Esophagus (tissue), 2 donors: ENCODE results near the gene SLC44A3. TPM values are rescaled to one million over a fixed set of nuclear protein-coding genes. Genes with fewer than 3 reads are reported as not detected.
"Not testable (repeated sequence)": the region's sequence is repeated elsewhere in the genome, so short reads cannot be mapped to it uniquely, and the experiment has no call there.

ENCODE experiments used
- H3K27ac ChIP-seq, 2 donors: one replicate each; pipeline ENCODE4 v1.5.1; 2013; ENCODE audit warnings: low read depth in 2 of 2, mild to moderate bottlenecking in 2 of 2, inconsistent platforms in 1 of 2, low read length in 1 of 2, moderate library complexity in 1 of 2
- H3K27me3 ChIP-seq, 2 donors: one replicate each; pipeline ENCODE4 v1.6.1; 2013; ENCODE audit warnings: low read length in 2 of 2, control low read depth in 1 of 2, mild to moderate bottlenecking in 1 of 2; ENCODE audit not compliant: insufficient read depth in 2 of 2, control insufficient read depth in 1 of 2
- H3K36me3 ChIP-seq, 2 donors: one replicate each; pipeline ENCODE4 v1.6.1; 2013; ENCODE audit warnings: low read length in 1 of 2; ENCODE audit not compliant: control insufficient read depth in 2 of 2, insufficient read depth in 2 of 2
- H3K4me1 ChIP-seq, 2 donors: one replicate each; pipeline ENCODE4 v1.6.1; 2013; ENCODE audit warnings: low read length in 1 of 2; ENCODE audit not compliant: control insufficient read depth in 2 of 2, insufficient read depth in 2 of 2
- H3K4me3 ChIP-seq, 2 donors: one replicate each; pipeline ENCODE4 v1.5.1; 2013; ENCODE audit warnings: low read length in 2 of 2, mild to moderate bottlenecking in 2 of 2, low read depth in 1 of 2, moderate library complexity in 1 of 2
- H3K9me3 ChIP-seq, 2 donors: one replicate each; pipeline ENCODE4 v1.6.1; 2013; ENCODE audit warnings: mild to moderate bottlenecking in 2 of 2, low read depth in 1 of 2, low read length in 1 of 2, moderate library complexity in 1 of 2; ENCODE audit not compliant: control insufficient read depth in 2 of 2, insufficient read depth in 1 of 2
- whole genome bisulfite sequencing, 2 donors: extraction: QIAGEN DNeasy Blood & Tissue Kit; methylation state at CpG; one replicate each; pipeline ENCODE4 v1.1.7; 2013; 5-methylcytosine and 5-hydroxymethylcytosine counted together
- polyA plus RNA-seq, 2 donors: library from polyadenylated mRNA; stranded (reverse); fragments of 200-250 nt; gene quantifications; one replicate each; pipeline ENCODE4 v1.2.3, GENCODE V29; 2013
- donor health status: healthy with polysubstance abuse.
- donor health status: Bipolar disorder and iron deficiency.

SLC44A3 gene
- polyA plus RNA-seq, 2 donors = 7.0 to 7.4 TPM

DNA sequence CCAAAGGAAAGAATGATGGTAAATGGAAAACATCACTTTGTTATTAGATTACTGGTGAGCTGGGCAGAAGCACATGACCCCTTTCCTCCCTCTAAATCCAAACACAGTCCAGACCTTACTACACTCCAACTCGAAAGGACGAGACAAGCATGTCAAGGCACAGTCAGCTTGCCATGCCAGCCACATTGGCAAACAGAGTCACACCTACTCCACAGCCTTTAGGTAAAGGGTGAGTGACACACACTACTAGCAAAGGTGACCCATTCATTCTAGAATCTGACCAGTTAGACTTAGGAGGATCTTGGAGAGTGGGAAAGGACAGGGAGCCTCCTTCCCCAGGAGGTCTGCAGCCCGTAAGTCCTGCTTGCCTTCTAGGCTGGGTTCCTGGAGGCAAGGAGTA is 3.0 kb downstream of the SLC44A3 start:
- Histone ChIP-seq H3K9me3 (no peaks in the 10 kb centered on the region), H3K36me3 (peaks cover 0 to 4% of the 10 kb centered on the region in 2 donors), H3K4me3 (no peak overlapping the region), H3K4me1 (peaks cover 3 to 7% of the 10 kb centered on the region in 2 donors), H3K27ac (no peak overlapping the region), H3K27me3 (no peaks in the 10 kb centered on the region)
- 65 to 68% methylated on average over 3 of the region's 3 CpGs for WGBS, 2 donors

DNA sequence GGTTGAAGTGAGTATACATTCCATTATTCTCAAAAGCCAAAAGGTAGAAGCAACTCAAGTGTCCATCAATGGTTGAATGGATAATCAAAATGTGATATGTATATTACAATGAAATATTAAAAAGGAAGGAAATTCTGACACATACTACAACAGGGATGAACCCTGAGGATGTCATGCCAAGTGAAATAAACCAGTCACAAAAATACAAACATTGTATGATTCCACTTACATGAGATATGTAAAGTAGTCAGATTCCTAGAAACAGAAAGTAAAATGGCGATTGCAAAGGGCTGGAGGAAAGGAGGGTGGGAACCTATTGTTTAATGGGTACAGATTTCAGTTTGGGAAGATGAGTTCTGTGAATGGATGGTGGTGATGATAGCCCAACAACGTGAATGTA is 5.8 kb downstream of the SLC44A3 start:
- 88 to 93% methylated on average over 2 of the region's 2 CpGs for WGBS, 2 donors
- Histone ChIP-seq H3K27me3 (no peaks in the 10 kb centered on the region), H3K36me3 (peaks cover 0 to 8% of the 10 kb centered on the region in 2 donors), H3K27ac (no peak overlapping the region), H3K9me3 (no peaks in the 10 kb centered on the region), H3K4me3 (no peak overlapping the region), H3K4me1 (peaks cover 0 to 3% of the 10 kb centered on the region in 2 donors)

DNA sequence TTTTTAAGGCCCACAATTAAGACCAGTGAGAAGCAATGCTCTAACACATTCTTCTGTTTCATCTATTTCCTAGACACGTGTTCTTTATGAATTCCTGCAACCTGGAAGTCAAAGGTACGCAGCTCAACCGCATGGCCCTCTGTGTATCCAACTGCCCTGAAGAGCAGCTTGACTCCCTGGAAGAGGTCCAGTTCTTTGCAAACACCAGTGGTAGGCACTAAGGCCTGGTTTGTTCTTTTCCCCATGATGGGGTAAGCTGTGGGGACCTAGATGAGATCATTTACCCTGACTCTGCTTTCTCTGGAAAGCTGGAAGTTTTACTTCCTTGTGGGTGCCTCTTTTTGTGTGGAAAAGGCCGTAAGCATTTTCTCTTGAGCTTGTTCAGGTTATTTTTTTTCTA is 7.3 kb downstream of the SLC44A3 start:
- 91 to 94% methylated on average over 4 of the region's 4 CpGs for WGBS, 2 donors
- Histone ChIP-seq H3K4me1 (peaks cover 0 to 3% of the 10 kb centered on the region in 2 donors), H3K36me3 (peaks cover 0 to 8% of the 10 kb centered on the region in 2 donors), H3K27me3 (no peaks in the 10 kb centered on the region), H3K27ac (no peak overlapping the region), H3K4me3 (no peak overlapping the region), H3K9me3 (no peaks in the 10 kb centered on the region)

DNA sequence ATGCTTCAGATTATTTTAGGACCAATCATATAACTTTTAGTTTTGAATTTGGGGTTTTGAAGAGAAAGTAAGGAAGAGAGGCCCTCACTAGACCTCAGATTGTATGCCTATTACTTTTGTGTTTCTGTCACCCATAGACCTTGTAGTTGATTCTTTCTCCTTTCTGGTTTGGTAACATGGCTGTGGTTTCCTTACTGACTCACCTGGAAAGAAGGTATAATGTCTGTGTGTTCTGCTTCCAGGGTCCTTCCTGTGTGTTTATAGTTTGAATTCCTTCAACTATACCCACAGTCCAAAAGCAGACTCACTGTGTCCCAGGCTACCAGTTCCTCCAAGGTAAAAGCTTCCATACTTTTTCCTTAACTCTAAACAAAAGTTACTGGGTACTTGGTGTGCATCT is 8.1 kb downstream of the SLC44A3 start:
- Histone ChIP-seq H3K36me3 (peaks cover 0 to 8% of the 10 kb centered on the region in 2 donors), H3K27me3 (no peaks in the 10 kb centered on the region), H3K4me3 (no peak overlapping the region), H3K27ac (no peak overlapping the region), H3K9me3 (no peaks in the 10 kb centered on the region), H3K4me1 (peaks cover 0 to under 1% of the 10 kb centered on the region in 2 donors)

DNA sequence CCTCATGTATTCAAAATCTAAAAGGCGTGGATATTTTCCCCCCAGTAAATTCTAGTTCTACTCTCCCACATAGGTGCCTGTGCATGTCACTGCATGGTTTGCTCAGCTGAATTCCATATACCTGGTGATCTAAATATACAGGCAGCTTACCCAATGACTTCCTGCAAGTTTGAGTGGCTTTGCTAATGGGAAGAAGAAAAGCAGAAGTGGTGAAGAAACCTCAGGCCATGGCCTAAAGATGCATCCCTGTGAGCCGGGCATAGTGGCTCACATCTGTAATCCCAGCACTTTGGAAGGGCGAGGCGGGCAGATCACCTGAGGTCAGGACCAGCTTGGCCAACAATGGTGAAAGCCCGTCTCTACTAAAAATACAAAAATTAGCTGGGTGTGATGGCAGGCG is 11.5 kb downstream of the SLC44A3 start:
- WGBS, 2 donors = 80 to 84% methylated on average over 6 of the region's 6 CpGs
- peaks cover 0 to 8% of the 10 kb centered on the region in 2 donors for H3K36me3 ChIP-seq
- no peak overlapping the region for H3K4me3 ChIP-seq
- H3K4me1 ChIP-seq = no peaks in the 10 kb centered on the region
- H3K27ac ChIP-seq = no peak overlapping the region
- H3K27me3 ChIP-seq = no peaks in the 10 kb centered on the region
- no peaks in the 10 kb centered on the region for H3K9me3 ChIP-seq

DNA sequence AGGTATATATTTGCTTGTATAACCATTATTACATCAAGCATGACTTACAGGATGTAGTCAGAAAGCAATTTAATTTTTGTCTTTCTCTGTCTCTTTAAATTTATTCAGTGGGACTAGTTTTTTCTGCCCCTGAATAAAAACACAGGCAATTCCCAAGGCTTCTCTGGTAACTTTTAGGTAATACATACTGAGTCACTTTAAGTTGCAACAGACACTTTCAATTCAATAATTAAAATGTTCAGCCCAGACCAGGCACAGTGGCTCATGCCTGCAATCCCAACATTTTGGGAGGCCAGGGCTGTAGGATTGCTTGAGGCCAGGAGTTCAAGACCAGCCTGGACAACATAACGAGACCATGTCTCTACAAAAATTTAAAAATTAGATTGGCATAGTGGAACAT is 12.3 kb downstream of the SLC44A3 start:
- H3K4me3 ChIP-seq = no peak overlapping the region
- no peaks in the 10 kb centered on the region for H3K9me3 ChIP-seq
- H3K4me1 ChIP-seq = no peaks in the 10 kb centered on the region
- H3K36me3 ChIP-seq = peaks cover 0 to 7% of the 10 kb centered on the region in 2 donors
- WGBS, 2 donors = 81 to 89% methylated on average over 1 of the region's 1 CpG
- H3K27me3 ChIP-seq = no peaks in the 10 kb centered on the region
- no peak overlapping the region for H3K27ac ChIP-seq

DNA sequence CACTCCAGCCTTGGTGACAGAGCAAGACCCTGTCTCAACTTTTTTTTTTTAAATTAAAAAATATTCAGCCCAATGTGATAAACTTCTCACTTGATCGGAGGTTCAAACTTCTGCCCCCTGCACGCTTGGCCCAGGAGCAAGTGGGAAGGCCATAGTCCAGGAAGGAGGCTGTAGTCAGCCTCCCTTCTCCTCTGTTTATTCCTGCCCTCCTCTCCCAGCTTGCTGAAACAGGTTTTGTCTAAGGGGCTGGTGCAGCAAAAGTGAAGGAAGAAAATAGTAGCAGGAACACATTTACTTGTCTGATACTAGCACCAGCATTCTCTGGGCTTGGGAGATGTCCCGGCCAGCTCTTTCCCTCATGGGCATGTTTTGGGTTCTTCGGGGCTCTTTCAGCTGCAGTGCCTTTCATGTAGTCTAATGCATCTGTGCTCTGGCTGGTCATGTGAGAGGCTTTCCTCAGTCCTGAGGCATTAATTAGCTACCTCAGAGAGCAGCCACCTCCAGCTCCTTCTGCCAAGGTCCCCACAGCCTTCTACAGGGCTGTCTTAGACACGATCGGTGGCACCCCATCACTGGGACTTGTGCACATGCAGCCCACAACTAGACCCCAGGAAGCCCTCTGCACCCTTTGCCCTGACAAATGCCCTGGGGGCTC is 12.9 kb downstream of the SLC44A3 start:
- Histone ChIP-seq H3K4me1 (no peaks in the 10 kb centered on the region), H3K27ac (no peak overlapping the region), H3K36me3 (peaks cover 0 to 4% of the 10 kb centered on the region in 2 donors), H3K27me3 (no peaks in the 10 kb centered on the region), H3K4me3 (no peak overlapping the region), H3K9me3 (no peaks in the 10 kb centered on the region)
- WGBS, 2 donors = 86 to 92% methylated on average over 6 of the region's 6 CpGs

DNA sequence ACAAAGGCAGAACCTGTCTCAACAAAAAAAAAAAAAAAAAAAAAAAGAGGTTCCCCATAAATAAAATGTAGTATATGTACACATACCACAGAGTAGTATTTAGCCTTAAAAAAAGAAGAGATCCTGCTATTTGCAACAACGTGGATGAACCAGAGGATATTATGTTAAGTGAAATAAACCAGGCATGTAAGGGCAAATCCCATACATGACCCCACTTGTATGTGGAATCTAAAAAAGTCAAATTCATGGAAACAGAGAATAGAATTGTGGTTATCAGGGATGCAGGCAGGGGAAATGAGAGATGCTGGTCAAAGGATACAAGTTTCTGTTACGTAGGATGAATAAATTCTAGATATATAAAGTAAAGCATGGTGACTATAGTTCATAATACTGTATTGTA is 16.7 kb downstream of the SLC44A3 start:
- no peaks in the 10 kb centered on the region for H3K27me3 ChIP-seq
- H3K4me3 ChIP-seq = no peak overlapping the region
- H3K9me3 ChIP-seq = no peaks in the 10 kb centered on the region
- H3K36me3 ChIP-seq = peaks cover 0 to 6% of the 10 kb centered on the region in 2 donors
- WGBS, 2 donors = 70 to 80% methylated on average over 2 of the region's 2 CpGs
- no peaks in the 10 kb centered on the region for H3K4me1 ChIP-seq
- no peak overlapping the region for H3K27ac ChIP-seq

DNA sequence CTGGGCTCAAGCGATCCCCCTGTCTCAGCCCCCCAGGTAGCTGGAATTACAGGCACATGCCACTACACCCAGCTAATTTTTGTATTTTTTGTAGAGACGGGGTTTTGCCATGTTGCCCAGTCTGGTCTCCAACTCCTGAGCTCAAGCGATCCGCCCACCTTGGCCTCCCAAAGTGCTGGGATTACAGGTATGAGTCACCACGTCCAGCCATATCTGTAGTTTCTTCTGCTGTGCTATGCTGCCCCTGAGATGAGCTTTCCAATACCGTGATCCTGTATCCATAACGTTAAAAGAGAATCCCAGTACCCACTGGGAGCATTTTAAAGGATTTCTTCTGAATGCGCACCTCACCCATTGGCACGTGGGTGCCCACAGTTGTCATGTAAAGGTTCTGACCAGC is 20.2 kb downstream of the SLC44A3 start:
- H3K36me3 ChIP-seq, H3K27me3 ChIP-seq, H3K4me1 ChIP-seq, H3K4me3 ChIP-seq, H3K27ac ChIP-seq, H3K9me3 ChIP-seq: not testable (repeated sequence)
- WGBS, 2 donors = 86 to 89% methylated on average over 8 to 9 of the region's 9 CpGs

DNA sequence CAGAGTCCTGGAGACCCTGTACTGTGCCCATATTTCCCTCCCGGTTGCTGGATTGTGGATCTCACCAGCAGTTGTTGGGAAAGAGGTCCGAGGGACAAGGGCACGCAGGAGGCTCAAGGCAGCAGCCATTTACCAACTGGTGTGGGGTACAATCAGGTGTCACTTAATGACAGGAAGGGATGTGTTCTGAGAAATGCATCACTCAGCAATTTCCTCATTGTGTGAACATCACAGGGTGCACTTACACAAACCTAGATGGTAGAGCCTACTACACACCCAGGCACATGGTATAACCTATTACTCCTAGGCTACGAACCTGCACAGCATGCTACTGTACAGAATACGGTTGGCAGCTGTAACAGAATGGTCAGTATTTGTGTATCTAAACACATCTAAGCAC is 20.7 kb downstream of the SLC44A3 start:
- Histone ChIP-seq H3K4me1 (no peaks in the 10 kb centered on the region), H3K36me3 (peaks cover 0 to 9% of the 10 kb centered on the region in 2 donors), H3K9me3 (no peaks in the 10 kb centered on the region), H3K27me3 (no peaks in the 10 kb centered on the region), H3K27ac (no peak overlapping the region), H3K4me3 (no peak overlapping the region)
- WGBS, 2 donors = 93 to 96% methylated on average over 5 of the region's 5 CpGs
